HFF-Myc (cell line): Measurements from ENCODE around the gene AQP12A.

ENCODE experiments used
- DNase-seq: peaks from one replicate; pipeline ENCODE4 v3.0.0-alpha.2; 2011; ENCODE audit warnings: low read depth; ENCODE audit errors: extremely low read depth
- H3K4me3 ChIP-seq: replicated peaks from 2 replicates; pipeline ENCODE4 v1.5.1; 2011; ENCODE audit warnings: low read depth, mild to moderate bottlenecking, control low read depth, low read length
- TF ChIP-seq, protein P1 (sequence below): IDR thresholded peaks from 2 replicates; pipeline ENCODE4 v1.5.1; 2012; ENCODE audit warnings: mild to moderate bottlenecking, low read depth, low read length, control low read depth; ENCODE audit errors: missing control alignments

The AQP12A gene

GRCh38 chr2:240645346-240645745 is 46.3 kb upstream of the AQP12A start:
- TF ChIP-seq, protein P1, sequence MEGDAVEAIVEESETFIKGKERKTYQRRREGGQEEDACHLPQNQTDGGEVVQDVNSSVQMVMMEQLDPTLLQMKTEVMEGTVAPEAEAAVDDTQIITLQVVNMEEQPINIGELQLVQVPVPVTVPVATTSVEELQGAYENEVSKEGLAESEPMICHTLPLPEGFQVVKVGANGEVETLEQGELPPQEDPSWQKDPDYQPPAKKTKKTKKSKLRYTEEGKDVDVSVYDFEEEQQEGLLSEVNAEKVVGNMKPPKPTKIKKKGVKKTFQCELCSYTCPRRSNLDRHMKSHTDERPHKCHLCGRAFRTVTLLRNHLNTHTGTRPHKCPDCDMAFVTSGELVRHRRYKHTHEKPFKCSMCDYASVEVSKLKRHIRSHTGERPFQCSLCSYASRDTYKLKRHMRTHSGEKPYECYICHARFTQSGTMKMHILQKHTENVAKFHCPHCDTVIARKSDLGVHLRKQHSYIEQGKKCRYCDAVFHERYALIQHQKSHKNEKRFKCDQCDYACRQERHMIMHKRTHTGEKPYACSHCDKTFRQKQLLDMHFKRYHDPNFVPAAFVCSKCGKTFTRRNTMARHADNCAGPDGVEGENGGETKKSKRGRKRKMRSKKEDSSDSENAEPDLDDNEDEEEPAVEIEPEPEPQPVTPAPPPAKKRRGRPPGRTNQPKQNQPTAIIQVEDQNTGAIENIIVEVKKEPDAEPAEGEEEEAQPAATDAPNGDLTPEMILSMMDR = no peak
- no peak for DNase-seq
- H3K4me3 ChIP-seq = no peak overlapping the region

DNA sequence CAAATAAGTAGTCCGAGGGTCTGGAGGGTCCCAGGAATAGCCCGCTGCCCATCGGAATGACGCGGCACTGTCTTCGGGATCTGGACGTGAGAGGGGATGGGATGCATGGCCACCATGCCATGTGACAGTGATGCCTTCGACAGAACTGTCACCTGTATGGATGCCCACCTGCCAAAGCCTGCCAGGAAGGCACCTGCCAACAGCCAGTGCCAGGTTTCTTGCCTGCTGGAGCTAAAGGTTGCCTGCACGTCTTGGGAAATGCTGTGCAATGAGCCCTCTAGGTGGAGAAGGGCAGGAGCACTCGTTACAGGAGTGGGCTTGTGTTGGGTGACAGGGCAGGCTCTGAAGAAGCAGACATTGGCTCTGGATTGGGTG is 45.9 kb upstream of the AQP12A start:
- DNase-seq = no peak
- TF ChIP-seq, protein P1 = no peak
- no peak overlapping the region for H3K4me3 ChIP-seq

- TF ChIP-seq, protein P1 = no peak
- H3K4me3 ChIP-seq = no peak overlapping the region
- DNase-seq = no peak
Measured at GRCh38 chr2:240646176-240646899, 45.3 kb upstream of the AQP12A start.

GRCh38 chr2:240646900-240647502 is 44.7 kb upstream of the AQP12A start:
- TF ChIP-seq, protein P1 = no peak
- H3K4me3 ChIP-seq = no peak overlapping the region
- no peak for DNase-seq

DNA sequence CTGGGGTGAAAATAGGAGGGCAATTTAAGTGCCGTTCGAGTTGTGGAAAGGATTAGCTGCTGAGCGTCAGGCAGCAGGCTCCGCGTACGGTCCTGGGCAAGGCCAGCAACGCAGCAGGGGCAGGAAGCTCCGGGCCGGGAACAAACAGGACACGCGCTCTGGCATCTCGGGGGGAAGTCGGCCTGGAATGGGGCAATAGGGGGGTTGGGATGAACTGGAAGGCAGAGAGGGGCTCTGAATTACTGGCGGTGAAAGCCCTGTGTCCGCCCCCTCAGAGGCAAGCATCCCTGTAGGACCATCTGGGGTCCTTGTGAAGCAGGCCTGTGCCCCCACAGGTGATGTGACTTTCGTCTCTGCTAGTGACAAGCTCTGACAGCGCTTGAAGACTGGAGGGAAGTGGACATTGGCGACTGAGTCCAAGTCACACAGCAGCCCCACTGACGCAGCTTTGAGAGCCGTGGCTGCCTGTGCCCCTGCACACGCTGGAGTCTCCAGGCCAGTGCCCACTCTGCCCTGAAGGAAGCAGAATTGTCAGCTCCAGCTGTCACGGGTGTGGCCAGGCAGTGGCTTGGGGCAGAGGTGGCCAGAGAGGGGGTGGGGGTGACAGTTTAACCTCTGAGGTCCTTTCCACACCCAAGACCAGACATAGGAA is 44.0 kb upstream of the AQP12A start:
- TF ChIP-seq, protein P1 = no peak
- no peak overlapping the region for H3K4me3 ChIP-seq
- DNase-seq = no peak

DNA sequence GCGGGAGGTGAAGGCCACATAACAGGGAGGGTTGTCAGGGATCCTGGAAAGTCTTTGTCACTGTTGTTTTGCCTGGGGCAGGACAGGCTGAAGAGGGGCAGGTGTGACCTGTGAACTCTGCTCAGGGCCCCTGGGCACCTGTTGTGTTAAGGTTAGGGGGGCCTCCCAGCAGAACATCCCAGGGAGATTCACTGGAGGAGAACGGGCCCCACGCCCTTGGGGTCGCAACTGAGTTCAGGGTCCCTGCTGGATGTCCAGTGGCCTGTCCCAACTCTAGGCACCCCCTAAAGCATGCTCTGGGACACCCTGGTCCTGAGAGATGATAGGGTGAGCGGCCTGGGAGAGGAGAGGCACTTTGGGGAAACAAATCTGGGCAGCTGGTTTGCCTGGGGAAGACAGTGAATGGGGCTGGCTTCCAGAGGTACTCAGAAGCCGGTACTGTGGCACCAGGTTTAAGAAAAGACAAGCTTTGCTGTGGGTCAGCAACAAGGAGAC is 43.5 kb upstream of the AQP12A start:
- H3K4me3 ChIP-seq = no peak overlapping the region
- DNase-seq = no peak
- TF ChIP-seq, protein P1 = no peak
